ENCODE measurements around the gene ZNF835. TPM values are rescaled to one million over a fixed set of nuclear protein-coding genes. Genes with fewer than 3 reads are reported as not detected.

ZNF835 gene
- total RNA-seq, 4 donors from 2014 or later = 4.8 to 11.4 (median 6.1) TPM

Other genes starting within 250 kb of the ZNF835 start
- gene ZNF667, start 194.4 kb downstream of the ZNF835 start, total RNA-seq = 1 to 10 TPM; 2.5 to 6.7 (median 3.4) TPM
- 10 to 100 TPM in 2 of 4 donors, 1 to 10 TPM in 2; 8.4 to 18.7 (median 10.2) TPM for gene ZNF471, start 163.9 kb downstream of the ZNF835 start, total RNA-seq
- 10 to 100 TPM; 10.2 to 19.1 (median 14.3) TPM for gene ZFP28, start 132.8 kb downstream of the ZNF835 start, total RNA-seq
- 1 to 10 TPM; 3.9 to 8.1 (median 6.7) TPM for gene ZNF470, start 104.3 kb downstream of the ZNF835 start, total RNA-seq
- 10 to 100 TPM; 11.3 to 29.9 (median 17.8) TPM for gene ZNF71, start 76.5 kb downstream of the ZNF835 start, total RNA-seq
- 1 to 10 TPM in 2 of 4 donors, not detected in 2; 1.1 to 1.4 TPM for gene SMIM17, start 28.6 kb downstream of the ZNF835 start, total RNA-seq
- gene PEG3, start 169.0 kb upstream of the ZNF835 start, total RNA-seq = 10 to 100 TPM in 3 of 4 donors, 1 to 10 TPM in 1; 9.6 to 16.2 (median 13.5) TPM
- gene ZIM2, start 169.0 kb upstream of the ZNF835 start, total RNA-seq = 1 to 10 TPM in 1 of 4 donors, under 1 TPM in 3; 0.31 to 1.0 (median 0.39) TPM

Data from gastroesophageal sphincter (tissue), 4 donors.